Testis (tissue), 3 donors: Measurements from ENCODE around the gene MTMR1. TPM values are rescaled to one million over a fixed set of nuclear protein-coding genes. Genes with fewer than 3 reads are reported as not detected.

Experiments
- DNase-seq: peaks from one replicate; pipeline ENCODE4 v3.0.0-alpha.2; 2019
- H3K27ac ChIP-seq, 2 donors: fragments of 200-600 bp; sonication (generic); one replicate each; pipeline ENCODE4 v1.5.1; 2019
- H3K27me3 ChIP-seq: fragments of 200-600 bp; sonication (generic); one replicate; pipeline ENCODE4 v1.5.1; 2019
- H3K36me3 ChIP-seq: fragments of 200-600 bp; sonication (generic); one replicate; pipeline ENCODE4 v1.5.1; 2017; ENCODE audit warnings: low read depth; ENCODE audit errors: missing control alignments
- H3K4me1 ChIP-seq: fragments of 200-600 bp; sonication (generic); one replicate; pipeline ENCODE4 v1.5.1; 2019
- H3K4me3 ChIP-seq, 2 donors: fragments of 200-600 bp; sonication (generic); one replicate each; pipeline ENCODE4 v1.5.1; 2017 to 2019
- H3K9me3 ChIP-seq: fragments of 200-600 bp; sonication (generic); one replicate; pipeline ENCODE4 v1.5.1; 2017
- POLR2A ChIP-seq: fragments of 450-650 bp; IDR thresholded peaks from one replicate; pipeline ENCODE4 v1.6.1; 2017; ENCODE audit warnings: antibody characterized with exemption, mild to moderate bottlenecking, moderate library complexity
- WGBS, 2 donors: methylation state at CpG; one replicate each; pipeline ENCODE4 v1.1.5; 2018; 5-methylcytosine and 5-hydroxymethylcytosine counted together
- intact Hi-C: fragments of 100-400 bp; cut with DNase I; formaldehyde crosslinking; loops from one replicate; pipeline ENCODE4 v1.15.1; 2023; ENCODE audit warnings: low total_unique reads
- polyA plus RNA-seq: library from polyadenylated mRNA; stranded (reverse); fragments of 350-450 nt; fragmentation: Illumina TruSeq; extraction: RNeasy Lipid Tissue Mini Kit (QIAGEN cat#74804); gene quantifications from one replicate; pipeline ENCODE4 v1.2.3, GENCODE V29; 2014; ENCODE audit warnings: low read depth, low replicate concordance; ENCODE audit not compliant: insufficient read depth
- total RNA-seq, 2 donors: library from RNA; depleted of rRNA; stranded (reverse); fragments of >200 nt; gene quantifications; one replicate each; pipeline ENCODE4 v1.2.3, GENCODE V29; 2016
- TF ChIP-seq, protein P1 (sequence below), 3 experiments: fragments of 450-650 bp in 2 of 3; fragments of 200-600 bp in 1 of 3; sonication (generic) in 1 of 3; IDR thresholded peaks; one replicate each; pipeline ENCODE4 v1.5.1; 2016 to 2019; ENCODE audit warnings: antibody characterized with exemption in 3 of 3, mild to moderate bottlenecking in 2 of 3, moderate library complexity in 1 of 3

Gene MTMR1
- total and polyA plus RNA-seq, 3 donors from 2014 or later: 26.1 to 57.2 (median 50.3) TPM

DNA sequence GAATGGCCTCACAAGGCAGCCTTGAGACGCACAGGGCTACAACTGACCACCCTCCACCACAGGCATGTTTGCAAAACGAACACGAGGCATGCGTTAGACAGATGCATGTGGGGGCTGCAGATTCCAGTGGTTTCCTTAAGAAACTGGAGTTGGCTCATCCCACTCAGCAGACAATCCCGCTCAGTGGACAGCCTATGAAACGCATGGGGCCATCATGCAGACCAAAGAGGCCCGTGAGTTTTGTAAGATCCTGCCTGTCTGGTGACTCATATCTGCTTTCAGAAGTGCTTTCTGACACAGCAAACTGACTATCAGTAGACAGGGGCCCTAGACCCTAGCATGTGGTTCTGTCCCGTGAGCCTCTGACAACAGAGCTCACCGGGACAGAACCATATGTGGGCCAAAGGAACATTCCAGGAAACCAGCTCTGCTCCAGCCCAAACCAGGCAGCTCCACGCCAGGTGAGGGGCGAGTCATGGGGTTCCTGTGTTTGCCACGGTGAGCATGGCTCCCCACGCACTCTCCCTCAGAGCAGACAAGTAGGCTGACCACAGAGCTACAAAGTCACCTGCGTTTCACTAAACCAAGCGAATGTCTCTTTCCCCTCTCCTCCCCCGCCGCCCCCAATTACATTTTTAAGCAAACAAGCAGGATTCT lies 74.4 kb downstream of the MTMR1 start:
- Histone ChIP-seq H3K36me3 (no peaks in the 10 kb centered on the region), H3K4me3 (no peak overlapping the region), H3K4me1 (no peaks in the 10 kb centered on the region), H3K27ac (no peak overlapping the region), H3K9me3 (no peaks in the 10 kb centered on the region), H3K27me3 (no peaks in the 10 kb centered on the region)
- TF ChIP-seq POLR2A: no peak
- TF ChIP-seq, protein P1, sequence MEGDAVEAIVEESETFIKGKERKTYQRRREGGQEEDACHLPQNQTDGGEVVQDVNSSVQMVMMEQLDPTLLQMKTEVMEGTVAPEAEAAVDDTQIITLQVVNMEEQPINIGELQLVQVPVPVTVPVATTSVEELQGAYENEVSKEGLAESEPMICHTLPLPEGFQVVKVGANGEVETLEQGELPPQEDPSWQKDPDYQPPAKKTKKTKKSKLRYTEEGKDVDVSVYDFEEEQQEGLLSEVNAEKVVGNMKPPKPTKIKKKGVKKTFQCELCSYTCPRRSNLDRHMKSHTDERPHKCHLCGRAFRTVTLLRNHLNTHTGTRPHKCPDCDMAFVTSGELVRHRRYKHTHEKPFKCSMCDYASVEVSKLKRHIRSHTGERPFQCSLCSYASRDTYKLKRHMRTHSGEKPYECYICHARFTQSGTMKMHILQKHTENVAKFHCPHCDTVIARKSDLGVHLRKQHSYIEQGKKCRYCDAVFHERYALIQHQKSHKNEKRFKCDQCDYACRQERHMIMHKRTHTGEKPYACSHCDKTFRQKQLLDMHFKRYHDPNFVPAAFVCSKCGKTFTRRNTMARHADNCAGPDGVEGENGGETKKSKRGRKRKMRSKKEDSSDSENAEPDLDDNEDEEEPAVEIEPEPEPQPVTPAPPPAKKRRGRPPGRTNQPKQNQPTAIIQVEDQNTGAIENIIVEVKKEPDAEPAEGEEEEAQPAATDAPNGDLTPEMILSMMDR (IDR thresholded peaks at IDR 0.05): no peak
- no peak for DNase-seq
- intact Hi-C loops: no loop called here
- WGBS, 2 donors: 65 to 85% methylated on average over 4 to 14 of the region's 17 CpGs

DNA sequence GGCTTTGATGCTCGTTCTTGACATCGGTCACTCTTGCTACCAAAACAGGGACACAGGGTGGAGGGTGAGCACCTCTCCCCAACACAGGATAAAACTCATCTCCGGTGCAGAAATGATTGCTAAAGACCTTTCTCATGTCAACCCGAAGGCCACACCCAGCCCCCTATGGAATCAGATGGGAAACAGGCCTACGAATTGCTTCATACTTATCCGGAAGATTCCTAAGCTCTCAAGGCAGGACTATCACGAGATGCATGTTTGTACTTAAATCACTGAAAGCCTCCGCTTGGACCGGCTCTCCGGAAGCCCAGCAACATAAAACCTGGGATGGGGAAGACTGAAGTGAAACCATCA lies 74.9 kb downstream of the MTMR1 start:
- 90 to 92% methylated on average over 10 of the region's 10 CpGs for WGBS, 2 donors
- H3K4me3 ChIP-seq: no peak overlapping the region
- intact Hi-C loops: no loop called here
- no peaks in the 10 kb centered on the region for H3K9me3 ChIP-seq
- no peaks in the 10 kb centered on the region for H3K36me3 ChIP-seq
- TF ChIP-seq, protein P1 (IDR thresholded peaks at IDR 0.05): no peak
- TF ChIP-seq POLR2A: no peak
- DNase-seq: no peak
- no peak overlapping the region for H3K27ac ChIP-seq
- no peaks in the 10 kb centered on the region for H3K27me3 ChIP-seq
- no peaks in the 10 kb centered on the region for H3K4me1 ChIP-seq

DNA sequence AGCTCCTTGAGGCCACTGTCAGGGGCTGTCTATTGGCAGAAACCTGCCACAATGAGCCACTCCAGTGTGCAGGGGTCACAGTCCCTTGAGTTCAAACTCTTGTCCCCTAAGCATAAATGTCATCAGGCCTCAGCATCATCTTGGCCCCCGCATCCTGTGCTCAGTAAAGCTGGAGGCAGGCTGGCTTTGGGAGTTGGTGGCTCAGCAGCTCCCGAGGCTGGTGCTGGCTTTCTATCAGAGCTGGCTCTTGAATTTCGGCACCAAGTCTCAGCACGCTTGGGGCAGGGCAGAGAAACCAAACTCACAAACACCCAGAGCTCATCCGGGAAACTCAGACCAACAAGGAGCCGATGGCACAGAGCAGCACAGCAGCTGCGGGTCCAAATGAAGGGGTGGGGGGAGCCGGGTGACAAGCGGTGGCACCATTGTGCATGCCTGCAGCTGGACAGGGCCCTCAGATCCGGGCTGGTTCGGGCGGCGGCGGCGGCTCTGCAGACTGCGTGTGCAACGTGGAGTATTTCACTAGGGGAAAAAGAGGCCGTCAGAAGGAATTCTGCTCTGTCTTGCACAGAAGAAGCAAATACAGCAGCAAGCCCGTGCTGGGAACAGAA lies 75.5 kb downstream of the MTMR1 start:
- Histone ChIP-seq H3K36me3 (no peaks in the 10 kb centered on the region), H3K9me3 (no peaks in the 10 kb centered on the region), H3K27me3 (no peaks in the 10 kb centered on the region), H3K4me1 (no peaks in the 10 kb centered on the region), H3K4me3 (no peak overlapping the region), H3K27ac (no peak overlapping the region)
- TF ChIP-seq, protein P1 (IDR thresholded peaks at IDR 0.05): no peak
- WGBS, 2 donors: 85% methylated on average over 19 of the region's 19 CpGs; no CpG with 5 or more reads in 1 of the 2 donors
- DNase-seq: no peak
- intact Hi-C loops: no loop called here

DNA sequence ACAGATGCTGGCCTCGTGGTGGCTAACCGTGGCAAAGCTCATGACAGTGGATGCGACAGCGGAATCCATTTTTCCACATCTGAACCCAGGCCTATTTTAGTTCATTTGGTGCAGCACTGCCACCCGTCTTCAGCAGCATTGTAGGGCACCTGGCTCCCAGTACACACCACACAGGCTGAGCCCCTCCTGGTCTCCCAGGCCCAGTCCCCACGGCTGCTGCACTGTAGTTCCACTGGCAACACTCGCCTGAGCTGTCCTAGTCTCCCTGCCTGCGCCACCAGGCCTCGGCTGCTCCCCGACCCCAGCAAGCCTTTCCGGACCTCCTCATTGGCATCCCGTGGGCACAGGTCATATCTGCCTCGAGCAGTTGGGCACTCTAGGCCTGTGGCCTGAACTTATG lies 76.2 kb downstream of the MTMR1 start:
- intact Hi-C loops: no loop called here
- H3K4me1 ChIP-seq: no peaks in the 10 kb centered on the region
- no peaks in the 10 kb centered on the region for H3K36me3 ChIP-seq
- no peaks in the 10 kb centered on the region for H3K27me3 ChIP-seq
- H3K27ac ChIP-seq: no peak overlapping the region
- no peak for TF ChIP-seq POLR2A
- TF ChIP-seq, protein P1 (IDR thresholded peaks at IDR 0.05): no peak
- no peak for DNase-seq
- H3K9me3 ChIP-seq: no peaks in the 10 kb centered on the region
- no peak overlapping the region for H3K4me3 ChIP-seq
- WGBS, 2 donors: 92% methylated on average over 9 of the region's 13 CpGs; no CpG with 5 or more reads in 1 of the 2 donors

DNA sequence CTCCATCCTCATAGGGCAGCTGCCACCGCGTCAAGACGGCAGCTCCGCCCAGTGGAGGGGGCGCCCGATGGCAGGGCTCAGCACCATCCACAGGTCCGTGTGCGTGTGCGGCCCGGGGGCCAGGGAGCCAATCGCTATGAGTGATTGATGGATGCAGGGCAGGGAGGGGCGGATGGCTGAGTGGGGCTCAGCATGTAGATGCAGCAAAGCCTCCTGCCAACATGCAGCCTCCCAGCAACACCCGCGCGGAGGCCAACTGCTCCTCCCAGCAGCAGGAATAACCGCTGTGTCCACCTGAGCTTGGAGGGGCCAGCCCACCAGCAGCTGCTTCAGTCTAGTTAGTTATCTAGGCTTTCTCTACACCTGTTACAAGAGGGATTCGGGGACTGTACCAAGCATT lies 77.4 kb downstream of the MTMR1 start:
- WGBS, 2 donors: 90% methylated on average over 6 of the region's 17 CpGs; no CpG with 5 or more reads in 1 of the 2 donors
- intact Hi-C loops: loop anchor here (5.0 kb wide), 1 partner anchor 312 kb away; no protein-coding TSS in a partner anchor
- TF ChIP-seq POLR2A: no peak

More for the DNA sequence above, 77.4 kb downstream of the MTMR1 start:
- no peaks in the 10 kb centered on the region for H3K4me1 ChIP-seq
- no peak overlapping the region for H3K27ac ChIP-seq
- no peaks in the 10 kb centered on the region for H3K36me3 ChIP-seq
- no peaks in the 10 kb centered on the region for H3K27me3 ChIP-seq
- no peak for DNase-seq
- no peaks in the 10 kb centered on the region for H3K9me3 ChIP-seq
- no peak overlapping the region for H3K4me3 ChIP-seq
